Endodermal cell (in vitro differentiated cells): ENCODE measurements around the gene BORCS6. TPM values are rescaled to one million over a fixed set of nuclear protein-coding genes. Genes with fewer than 3 reads are reported as not detected.

Experiments
- DNase-seq: peaks from one replicate; pipeline ENCODE4 v3.0.0-alpha.2; 2017
- H3K27ac ChIP-seq: 2 replicates; pipeline ENCODE4 v1.5.1; 2013; ENCODE audit warnings: mild to moderate bottlenecking, low read depth, low read length, moderate library complexity
- H3K27me3 ChIP-seq: 2 replicates; pipeline ENCODE4 v1.6.1; 2013; ENCODE audit warnings: mild to moderate bottlenecking, low read length, moderate library complexity; ENCODE audit not compliant: insufficient read depth, control insufficient read depth, poor library complexity, severe bottlenecking
- H3K36me3 ChIP-seq: 2 replicates; pipeline ENCODE4 v1.7.0; 2013; ENCODE audit warnings: mild to moderate bottlenecking, low read length, moderate library complexity; ENCODE audit not compliant: control insufficient read depth, insufficient read depth
- H3K4me1 ChIP-seq: one replicate; pipeline ENCODE4 v1.7.0; 2013; ENCODE audit warnings: low read length; ENCODE audit not compliant: control insufficient read depth, insufficient read depth
- H3K4me3 ChIP-seq: 2 replicates; pipeline ENCODE4 v1.5.1; 2013; ENCODE audit warnings: mild to moderate bottlenecking, low read length, moderate library complexity
- H3K9ac ChIP-seq: 2 replicates; pipeline ENCODE4 v1.6.1; 2013; ENCODE audit warnings: mild to moderate bottlenecking, low read length, moderate library complexity; ENCODE audit not compliant: poor library complexity, severe bottlenecking; ENCODE audit errors: extremely low read depth
- H3K9me3 ChIP-seq: 2 replicates; pipeline ENCODE4 v1.6.1; 2013; ENCODE audit warnings: mild to moderate bottlenecking, low read length, moderate library complexity; ENCODE audit not compliant: control insufficient read depth
- H3K27ac Mint-ChIP-seq: 2 replicates; pipeline ENCODE4 v1.8.0; 2020; ENCODE audit warnings: mixed read lengths
- H3K27me3 Mint-ChIP-seq: 2 replicates; pipeline ENCODE4 v1.8.0; 2021; ENCODE audit warnings: mild to moderate bottlenecking, mixed read lengths; ENCODE audit not compliant: insufficient read depth
- H3K36me3 Mint-ChIP-seq: 2 replicates; pipeline ENCODE4 v1.8.0; 2020; ENCODE audit warnings: low read depth, mixed read lengths
- H3K4me1 Mint-ChIP-seq: 2 replicates; pipeline ENCODE4 v1.8.0; 2020; ENCODE audit warnings: mixed read lengths
- H3K4me3 Mint-ChIP-seq: 2 replicates; pipeline ENCODE4 v1.8.0; 2020; ENCODE audit warnings: mild to moderate bottlenecking, moderate library complexity, mixed read lengths
- H3K9me3 Mint-ChIP-seq: 2 replicates; pipeline ENCODE4 v1.8.0; 2020; ENCODE audit warnings: mild to moderate bottlenecking, mixed read lengths
- CTCF ChIP-seq: fragments of 200-600 bp; sonication (generic); conservative IDR thresholded peaks from 2 replicates; pipeline ENCODE4 v1.5.0; 2021; ENCODE audit warnings: antibody characterized with exemption, mild to moderate bottlenecking
- WGBS, 2 experiments: methylation state at CpG; one replicate each; pipeline versions ENCODE4 v1.1.5 to v1.1.7; 2013; ENCODE audit warnings: missing lambda C conversion rate in 2 of 2, mixed read lengths in 1 of 2; ENCODE audit not compliant: insufficient coverage in 1 of 2, insufficient read length in 1 of 2; 5-methylcytosine and 5-hydroxymethylcytosine counted together
- total RNA-seq, 2 donors: library from RNA; stranded (reverse); fragmentation: NEBNext Ultra II Directional in 1 of 2; extraction: Animal tissue kit (Norgen Biotek cat#: 25700) in 1 of 2; gene quantifications; 2 replicates in 1 of 2; 3 replicates in 1 of 2; pipeline ENCODE4 v1.2.1, GENCODE V29; 2021

The BORCS6 gene
- total RNA-seq, 2 donors from 2014 or later = 4.1 to 5.5 TPM

GRCh38 chr17:8167526-8167925, 22.5 kb downstream of the BORCS6 start:
- WGBS, 2 experiments = 90 to 92% methylated on average over 2 to 3 of the region's 3 CpGs
- no peaks in the 10 kb centered on the region for H3K27me3 ChIP-seq
- Mint-ChIP-seq H3K4me3 (no peak overlapping the region), H3K9me3 (no peaks in the 10 kb centered on the region), H3K27ac (no peak overlapping the region), H3K27me3 (no peaks in the 10 kb centered on the region), H3K36me3 (no peaks in the 10 kb centered on the region), H3K4me1 (peaks cover 27% of the 10 kb centered on the region)
- peaks cover 9% of the 10 kb centered on the region for H3K4me1 ChIP-seq
- no peak overlapping the region for H3K27ac ChIP-seq
- H3K9me3 ChIP-seq = no peaks in the 10 kb centered on the region
- no peak overlapping the region for H3K9ac ChIP-seq
- DNase-seq = no peak
- no peak for TF ChIP-seq CTCF
- no peaks in the 10 kb centered on the region for H3K36me3 ChIP-seq
- H3K4me3 ChIP-seq = no peak overlapping the region

GRCh38 chr17:8166731-8167130, 23.2 kb downstream of the BORCS6 start:
- TF ChIP-seq CTCF = no peak
- Histone ChIP-seq H3K9me3 (no peaks in the 10 kb centered on the region), H3K4me1 (peaks cover 11% of the 10 kb centered on the region), H3K27ac (no peak overlapping the region), H3K4me3 (no peak overlapping the region), H3K9ac (no peak overlapping the region), H3K27me3 (no peaks in the 10 kb centered on the region), H3K36me3 (peaks cover 1% of the 10 kb centered on the region)
- H3K27ac Mint-ChIP-seq = peak overlapping the region; percentile 58
- peaks cover 4% of the 10 kb centered on the region for H3K36me3 Mint-ChIP-seq
- H3K4me1 Mint-ChIP-seq = peaks cover 28% of the 10 kb centered on the region
- no peak for DNase-seq
- no peaks in the 10 kb centered on the region for H3K9me3 Mint-ChIP-seq
- WGBS, 2 experiments = 95 to 97% methylated on average over 2 to 6 of the region's 6 CpGs
- no peaks in the 10 kb centered on the region for H3K27me3 Mint-ChIP-seq
- no peak overlapping the region for H3K4me3 Mint-ChIP-seq

- Mint-ChIP-seq H3K4me1 (peaks cover 42% of the 10 kb centered on the region), H3K4me3 (peak overlapping the region; percentile 77), H3K36me3 (peaks cover 22% of the 10 kb centered on the region), H3K27me3 (no peaks in the 10 kb centered on the region), H3K27ac (peak overlapping the region; percentile 98), H3K9me3 (no peaks in the 10 kb centered on the region)
- Histone ChIP-seq H3K4me1 (peaks cover 15% of the 10 kb centered on the region), H3K27ac (no peak overlapping the region), H3K27me3 (no peaks in the 10 kb centered on the region), H3K9ac (no peak overlapping the region), H3K4me3 (peak overlapping the region; percentile 78), H3K9me3 (no peaks in the 10 kb centered on the region), H3K36me3 (peaks cover 16% of the 10 kb centered on the region)
- DNase-seq = no peak
- no peak for TF ChIP-seq CTCF
- WGBS, 2 experiments = 77 to 95% methylated on average over 3 to 6 of the region's 6 CpGs
Measured at GRCh38 chr17:8164815-8165131, 25.2 kb downstream of the BORCS6 start.
